Measurements from ENCODE around the gene TIGD4. TPM values are rescaled to one million over a fixed set of nuclear protein-coding genes. Genes with fewer than 3 reads are reported as not detected.

The TIGD4 gene
- total and polyA plus RNA-seq, 2 of the 8 experiments (the other 6 are each of a cell fraction or from before 2014, with no cell fraction given), result 0.42 to 2.3 TPM

- TF ChIP-seq, protein P1, sequence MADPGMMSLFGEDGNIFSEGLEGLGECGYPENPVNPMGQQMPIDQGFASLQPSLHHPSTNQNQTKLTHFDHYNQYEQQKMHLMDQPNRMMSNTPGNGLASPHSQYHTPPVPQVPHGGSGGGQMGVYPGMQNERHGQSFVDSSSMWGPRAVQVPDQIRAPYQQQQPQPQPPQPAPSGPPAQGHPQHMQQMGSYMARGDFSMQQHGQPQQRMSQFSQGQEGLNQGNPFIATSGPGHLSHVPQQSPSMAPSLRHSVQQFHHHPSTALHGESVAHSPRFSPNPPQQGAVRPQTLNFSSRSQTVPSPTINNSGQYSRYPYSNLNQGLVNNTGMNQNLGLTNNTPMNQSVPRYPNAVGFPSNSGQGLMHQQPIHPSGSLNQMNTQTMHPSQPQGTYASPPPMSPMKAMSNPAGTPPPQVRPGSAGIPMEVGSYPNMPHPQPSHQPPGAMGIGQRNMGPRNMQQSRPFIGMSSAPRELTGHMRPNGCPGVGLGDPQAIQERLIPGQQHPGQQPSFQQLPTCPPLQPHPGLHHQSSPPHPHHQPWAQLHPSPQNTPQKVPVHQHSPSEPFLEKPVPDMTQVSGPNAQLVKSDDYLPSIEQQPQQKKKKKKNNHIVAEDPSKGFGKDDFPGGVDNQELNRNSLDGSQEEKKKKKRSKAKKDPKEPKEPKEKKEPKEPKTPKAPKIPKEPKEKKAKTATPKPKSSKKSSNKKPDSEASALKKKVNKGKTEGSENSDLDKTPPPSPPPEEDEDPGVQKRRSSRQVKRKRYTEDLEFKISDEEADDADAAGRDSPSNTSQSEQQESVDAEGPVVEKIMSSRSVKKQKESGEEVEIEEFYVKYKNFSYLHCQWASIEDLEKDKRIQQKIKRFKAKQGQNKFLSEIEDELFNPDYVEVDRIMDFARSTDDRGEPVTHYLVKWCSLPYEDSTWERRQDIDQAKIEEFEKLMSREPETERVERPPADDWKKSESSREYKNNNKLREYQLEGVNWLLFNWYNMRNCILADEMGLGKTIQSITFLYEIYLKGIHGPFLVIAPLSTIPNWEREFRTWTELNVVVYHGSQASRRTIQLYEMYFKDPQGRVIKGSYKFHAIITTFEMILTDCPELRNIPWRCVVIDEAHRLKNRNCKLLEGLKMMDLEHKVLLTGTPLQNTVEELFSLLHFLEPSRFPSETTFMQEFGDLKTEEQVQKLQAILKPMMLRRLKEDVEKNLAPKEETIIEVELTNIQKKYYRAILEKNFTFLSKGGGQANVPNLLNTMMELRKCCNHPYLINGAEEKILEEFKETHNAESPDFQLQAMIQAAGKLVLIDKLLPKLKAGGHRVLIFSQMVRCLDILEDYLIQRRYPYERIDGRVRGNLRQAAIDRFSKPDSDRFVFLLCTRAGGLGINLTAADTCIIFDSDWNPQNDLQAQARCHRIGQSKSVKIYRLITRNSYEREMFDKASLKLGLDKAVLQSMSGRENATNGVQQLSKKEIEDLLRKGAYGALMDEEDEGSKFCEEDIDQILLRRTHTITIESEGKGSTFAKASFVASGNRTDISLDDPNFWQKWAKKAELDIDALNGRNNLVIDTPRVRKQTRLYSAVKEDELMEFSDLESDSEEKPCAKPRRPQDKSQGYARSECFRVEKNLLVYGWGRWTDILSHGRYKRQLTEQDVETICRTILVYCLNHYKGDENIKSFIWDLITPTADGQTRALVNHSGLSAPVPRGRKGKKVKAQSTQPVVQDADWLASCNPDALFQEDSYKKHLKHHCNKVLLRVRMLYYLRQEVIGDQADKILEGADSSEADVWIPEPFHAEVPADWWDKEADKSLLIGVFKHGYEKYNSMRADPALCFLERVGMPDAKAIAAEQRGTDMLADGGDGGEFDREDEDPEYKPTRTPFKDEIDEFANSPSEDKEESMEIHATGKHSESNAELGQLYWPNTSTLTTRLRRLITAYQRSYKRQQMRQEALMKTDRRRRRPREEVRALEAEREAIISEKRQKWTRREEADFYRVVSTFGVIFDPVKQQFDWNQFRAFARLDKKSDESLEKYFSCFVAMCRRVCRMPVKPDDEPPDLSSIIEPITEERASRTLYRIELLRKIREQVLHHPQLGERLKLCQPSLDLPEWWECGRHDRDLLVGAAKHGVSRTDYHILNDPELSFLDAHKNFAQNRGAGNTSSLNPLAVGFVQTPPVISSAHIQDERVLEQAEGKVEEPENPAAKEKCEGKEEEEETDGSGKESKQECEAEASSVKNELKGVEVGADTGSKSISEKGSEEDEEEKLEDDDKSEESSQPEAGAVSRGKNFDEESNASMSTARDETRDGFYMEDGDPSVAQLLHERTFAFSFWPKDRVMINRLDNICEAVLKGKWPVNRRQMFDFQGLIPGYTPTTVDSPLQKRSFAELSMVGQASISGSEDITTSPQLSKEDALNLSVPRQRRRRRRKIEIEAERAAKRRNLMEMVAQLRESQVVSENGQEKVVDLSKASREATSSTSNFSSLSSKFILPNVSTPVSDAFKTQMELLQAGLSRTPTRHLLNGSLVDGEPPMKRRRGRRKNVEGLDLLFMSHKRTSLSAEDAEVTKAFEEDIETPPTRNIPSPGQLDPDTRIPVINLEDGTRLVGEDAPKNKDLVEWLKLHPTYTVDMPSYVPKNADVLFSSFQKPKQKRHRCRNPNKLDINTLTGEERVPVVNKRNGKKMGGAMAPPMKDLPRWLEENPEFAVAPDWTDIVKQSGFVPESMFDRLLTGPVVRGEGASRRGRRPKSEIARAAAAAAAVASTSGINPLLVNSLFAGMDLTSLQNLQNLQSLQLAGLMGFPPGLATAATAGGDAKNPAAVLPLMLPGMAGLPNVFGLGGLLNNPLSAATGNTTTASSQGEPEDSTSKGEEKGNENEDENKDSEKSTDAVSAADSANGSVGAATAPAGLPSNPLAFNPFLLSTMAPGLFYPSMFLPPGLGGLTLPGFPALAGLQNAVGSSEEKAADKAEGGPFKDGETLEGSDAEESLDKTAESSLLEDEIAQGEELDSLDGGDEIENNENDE (IDR thresholded peaks at IDR 0.05; ENCODE audit: insufficient replicate concordance, low read length), result no peak
- TF ChIP-seq POLR2A (IDR thresholded peaks at IDR 0.05; ENCODE audit: control extremely low read depth in 1 of 2, low read depth in 2 of 2, low read length in 2 of 2), result no peak
- TF ChIP-seq SRF (IDR thresholded peaks at IDR 0.05; ENCODE audit: low read depth, low read length), result no peak
Observed at GRCh38 chr4:152805071-152805650, 25.6 kb upstream of the TIGD4 start (continued).
